WI38 (cell line): Measurements from ENCODE around the gene LPP.
"Not testable (repeated sequence)": the region's sequence is repeated elsewhere in the genome, so short reads cannot be mapped to it uniquely, and the experiment has no call there.

ENCODE experiments used
- H3K4me3 ChIP-seq: 2 replicates; pipeline ENCODE4 v1.5.1; 2011; ENCODE audit warnings: low read depth, mild to moderate bottlenecking, control low read depth, low read length
- TF ChIP-seq, protein P1 (sequence below): IDR thresholded peaks from 2 replicates; pipeline ENCODE4 v1.5.1; 2012; ENCODE audit warnings: low read depth, mild to moderate bottlenecking, control low read depth, low read length

The LPP gene

DNA sequence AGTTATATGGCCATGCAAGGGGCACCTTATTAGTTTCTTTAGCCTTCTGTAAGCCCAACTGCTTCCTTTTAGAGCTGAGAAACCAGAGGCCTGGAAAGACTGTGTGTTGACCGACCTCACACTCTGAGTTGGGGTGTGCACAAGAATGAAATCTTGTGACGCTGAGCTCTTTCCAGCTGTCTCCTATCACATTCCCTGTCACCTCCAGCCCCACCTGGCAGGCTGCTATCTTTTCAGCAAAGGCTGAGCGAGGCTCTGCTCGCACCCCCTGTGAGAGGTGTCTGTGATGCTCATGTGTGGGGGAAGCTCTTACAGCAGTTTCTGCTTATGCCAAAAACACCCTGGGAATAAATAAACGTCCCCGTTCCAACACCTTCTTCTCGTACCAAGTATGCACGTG lies 27.0 kb upstream of the LPP start:
- TF ChIP-seq, protein P1, sequence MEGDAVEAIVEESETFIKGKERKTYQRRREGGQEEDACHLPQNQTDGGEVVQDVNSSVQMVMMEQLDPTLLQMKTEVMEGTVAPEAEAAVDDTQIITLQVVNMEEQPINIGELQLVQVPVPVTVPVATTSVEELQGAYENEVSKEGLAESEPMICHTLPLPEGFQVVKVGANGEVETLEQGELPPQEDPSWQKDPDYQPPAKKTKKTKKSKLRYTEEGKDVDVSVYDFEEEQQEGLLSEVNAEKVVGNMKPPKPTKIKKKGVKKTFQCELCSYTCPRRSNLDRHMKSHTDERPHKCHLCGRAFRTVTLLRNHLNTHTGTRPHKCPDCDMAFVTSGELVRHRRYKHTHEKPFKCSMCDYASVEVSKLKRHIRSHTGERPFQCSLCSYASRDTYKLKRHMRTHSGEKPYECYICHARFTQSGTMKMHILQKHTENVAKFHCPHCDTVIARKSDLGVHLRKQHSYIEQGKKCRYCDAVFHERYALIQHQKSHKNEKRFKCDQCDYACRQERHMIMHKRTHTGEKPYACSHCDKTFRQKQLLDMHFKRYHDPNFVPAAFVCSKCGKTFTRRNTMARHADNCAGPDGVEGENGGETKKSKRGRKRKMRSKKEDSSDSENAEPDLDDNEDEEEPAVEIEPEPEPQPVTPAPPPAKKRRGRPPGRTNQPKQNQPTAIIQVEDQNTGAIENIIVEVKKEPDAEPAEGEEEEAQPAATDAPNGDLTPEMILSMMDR: no peak
- no peak overlapping the region for H3K4me3 ChIP-seq

DNA sequence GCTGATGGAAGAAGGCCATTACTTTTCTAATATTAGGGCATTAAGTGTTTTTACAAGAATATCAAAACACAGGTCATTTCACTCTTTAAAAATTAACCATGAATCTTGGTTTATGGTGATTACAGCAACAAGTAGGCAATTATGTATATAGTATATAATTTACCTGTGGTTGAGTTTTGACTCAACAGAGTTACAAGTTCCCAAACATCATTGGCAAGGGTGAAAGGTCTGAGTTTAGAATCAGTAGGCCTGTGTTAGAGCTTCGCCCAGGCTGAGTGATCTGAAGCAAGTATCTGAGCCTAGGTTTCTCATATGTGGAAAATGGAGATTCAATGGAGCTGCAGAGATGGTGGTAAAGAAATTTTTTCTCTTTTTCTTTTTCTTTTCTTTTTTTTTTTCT lies 25.1 kb upstream of the LPP start:
- TF ChIP-seq, protein P1: no peak
- no peak overlapping the region for H3K4me3 ChIP-seq

DNA sequence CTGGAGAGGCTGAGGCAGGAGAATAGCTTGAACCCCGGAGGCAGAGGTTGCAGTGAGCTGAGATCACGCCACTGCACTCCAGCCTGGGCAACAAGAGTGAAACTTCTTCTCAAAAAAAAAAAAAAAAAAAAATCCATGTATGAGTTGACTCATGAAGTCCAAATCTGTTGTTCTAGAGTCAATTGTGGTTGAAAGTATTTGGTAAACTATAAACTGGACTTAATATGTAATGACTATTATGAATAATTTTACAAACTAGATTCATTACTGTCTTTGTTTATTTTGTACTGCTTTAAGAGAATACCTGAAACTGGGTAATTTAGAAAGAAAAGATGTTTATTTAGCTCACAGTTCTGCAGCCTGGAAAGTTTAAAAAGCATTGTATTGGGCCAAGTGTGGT lies 22.9 kb upstream of the LPP start:
- H3K4me3 ChIP-seq: not testable (repeated sequence)

DNA sequence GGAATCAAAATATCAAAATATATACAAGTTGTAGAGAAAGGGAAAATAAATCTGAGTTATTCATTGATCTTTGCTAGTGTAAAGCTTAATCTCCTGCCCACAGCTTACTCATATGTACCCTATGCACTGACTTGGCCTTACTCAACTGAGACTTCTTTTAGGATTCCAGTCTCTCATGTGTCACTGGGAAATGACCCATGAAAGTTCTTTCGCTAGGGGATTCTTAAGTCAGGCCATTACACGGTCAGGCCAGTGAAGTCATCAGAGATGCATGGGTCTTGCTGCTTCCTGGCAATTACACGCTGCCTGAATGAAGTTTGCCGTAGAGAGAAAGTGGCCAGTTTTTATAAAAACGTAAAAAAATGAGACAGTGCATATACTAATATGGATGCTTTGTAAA lies 20.7 kb upstream of the LPP start:
- TF ChIP-seq, protein P1: no peak
- no peak overlapping the region for H3K4me3 ChIP-seq

DNA sequence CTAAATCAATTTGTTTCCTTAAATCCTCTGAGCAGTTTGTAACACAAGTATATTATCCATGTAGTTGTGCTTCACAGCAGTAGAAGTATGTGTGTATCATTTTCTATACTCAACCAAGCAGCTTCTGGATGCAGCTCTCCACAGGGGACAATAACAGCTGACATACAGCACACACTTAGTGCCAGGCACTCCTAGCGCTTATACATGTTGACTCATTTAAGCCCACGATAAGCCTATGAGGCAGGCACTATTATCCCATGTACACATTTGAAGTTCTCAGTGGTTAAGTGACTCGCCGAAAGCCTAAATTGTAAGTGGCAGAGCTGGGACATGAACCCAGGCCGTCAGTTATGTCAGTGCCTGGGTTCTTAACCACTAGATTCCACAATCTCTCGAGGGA lies 20.3 kb upstream of the LPP start:
- TF ChIP-seq, protein P1: no peak
- H3K4me3 ChIP-seq: no peak overlapping the region

DNA sequence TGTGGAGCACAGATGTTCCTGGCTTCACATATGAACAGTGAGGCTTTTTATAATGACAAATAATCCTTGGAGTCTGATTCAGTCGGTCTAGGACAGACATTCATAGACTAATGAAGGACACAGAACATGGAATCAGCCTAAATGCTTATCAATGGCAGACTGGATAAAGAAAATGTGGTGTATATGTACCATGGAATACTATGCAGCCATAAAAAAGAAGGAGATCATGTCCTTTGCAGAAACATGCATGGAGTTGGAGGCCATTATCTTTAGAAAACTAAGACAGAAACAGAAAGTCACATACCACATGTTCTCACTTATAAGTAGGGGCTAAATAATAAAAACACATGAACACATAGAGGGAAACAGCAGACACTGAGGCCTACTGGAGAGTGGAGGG lies 19.9 kb upstream of the LPP start:
- TF ChIP-seq, protein P1: no peak
- no peak overlapping the region for H3K4me3 ChIP-seq

DNA sequence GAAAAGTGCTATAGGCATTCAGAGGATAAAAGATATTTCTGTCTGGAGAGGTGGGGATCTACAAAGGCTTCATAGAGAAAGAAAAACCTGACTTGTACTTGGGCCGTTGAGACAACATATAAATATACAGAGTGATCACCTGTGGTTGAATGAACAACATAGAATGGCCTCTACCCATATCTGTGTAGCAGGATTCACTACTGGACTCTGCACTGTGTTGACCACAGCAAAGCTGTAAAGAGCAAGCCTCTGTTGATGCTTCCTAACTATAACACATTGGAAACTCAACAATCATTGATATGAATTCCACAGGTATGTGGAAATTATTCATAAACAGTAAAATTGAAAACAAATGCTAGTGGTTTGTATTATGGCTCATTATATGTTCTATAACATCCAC lies 19.1 kb upstream of the LPP start:
- TF ChIP-seq, protein P1: no peak
- no peak overlapping the region for H3K4me3 ChIP-seq

DNA sequence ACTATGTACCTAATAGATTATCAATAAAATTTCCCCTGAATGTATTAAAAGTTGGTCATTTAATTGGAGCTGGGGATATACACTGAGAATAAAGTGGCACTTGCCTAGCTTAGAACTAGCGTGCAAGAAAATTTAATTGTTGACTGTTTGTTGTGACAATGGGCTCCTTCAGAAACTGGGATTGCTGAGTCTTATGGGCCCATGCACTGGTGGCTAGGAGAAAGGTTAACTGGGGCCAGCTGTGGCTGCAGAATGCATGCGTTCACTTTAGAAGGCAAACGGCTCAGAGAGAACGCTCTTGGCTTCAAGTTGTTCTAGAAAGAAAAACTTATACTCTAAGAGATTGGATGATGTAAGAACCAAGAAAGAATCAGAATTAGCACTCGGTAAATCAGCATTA lies 18.7 kb upstream of the LPP start:
- H3K4me3 ChIP-seq: no peak overlapping the region
- TF ChIP-seq, protein P1: no peak
